GM18867 (cell line): Measurements from ENCODE around the gene SORCS2.

Source experiments
- ATAC-seq: cut with Tn5 transposase; IDR thresholded peaks from one replicate; pipeline ENCODE4 v1.9.1; 2021; ENCODE audit warnings: mild to moderate bottlenecking, moderate library complexity; ENCODE audit not compliant: unreplicated experiment

SORCS2 gene

DNA sequence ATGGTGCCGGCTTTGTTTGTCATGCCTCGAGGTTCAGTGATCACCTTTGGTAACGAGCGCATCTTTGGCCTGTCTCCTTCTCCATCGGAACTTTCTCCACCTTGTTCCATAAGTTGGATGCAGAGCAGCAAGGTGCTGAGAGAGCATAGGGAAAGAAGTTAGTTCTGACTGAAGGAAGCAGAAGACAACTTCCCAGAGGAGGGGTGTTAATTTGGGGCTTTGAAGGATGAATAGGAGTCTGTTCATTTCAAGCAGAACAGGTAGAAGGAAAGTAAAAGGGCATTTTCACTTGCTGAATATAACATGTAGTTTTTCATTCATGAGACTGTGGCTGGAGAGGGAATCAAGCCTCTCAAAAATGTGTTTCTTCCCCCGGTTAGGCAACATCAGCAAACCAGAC, 474.4 kb downstream of the SORCS2 start:
- ATAC-seq: no peak

- no peak for ATAC-seq
These were observed 475.9 kb downstream of the SORCS2 start for GRCh38 chr4:7668271-7668670.

- no peak for ATAC-seq
These were observed 476.5 kb downstream of the SORCS2 start for GRCh38 chr4:7668826-7669225.

DNA sequence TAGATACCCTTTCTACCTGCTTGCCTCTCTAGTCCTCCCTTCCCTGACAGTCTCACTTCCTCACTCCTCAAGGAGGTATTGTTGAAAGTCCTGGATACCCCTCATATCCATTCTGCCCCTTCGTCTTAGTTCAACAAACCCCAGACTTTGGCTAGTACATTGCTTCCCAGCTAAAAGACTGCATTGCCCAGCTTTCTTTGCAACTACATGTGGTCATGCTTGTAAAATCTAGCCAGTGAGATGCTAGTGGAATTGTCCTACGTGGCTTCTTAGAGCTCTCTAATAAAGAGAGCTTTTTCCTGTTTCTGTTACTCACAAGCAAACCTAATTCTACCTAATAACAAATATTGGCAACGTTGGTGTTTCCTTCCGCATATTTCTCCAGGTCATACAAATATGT, 480.3 kb downstream of the SORCS2 start:
- no peak for ATAC-seq

GRCh38 chr4:7673121-7673520, 480.8 kb downstream of the SORCS2 start:
- no peak for ATAC-seq

DNA sequence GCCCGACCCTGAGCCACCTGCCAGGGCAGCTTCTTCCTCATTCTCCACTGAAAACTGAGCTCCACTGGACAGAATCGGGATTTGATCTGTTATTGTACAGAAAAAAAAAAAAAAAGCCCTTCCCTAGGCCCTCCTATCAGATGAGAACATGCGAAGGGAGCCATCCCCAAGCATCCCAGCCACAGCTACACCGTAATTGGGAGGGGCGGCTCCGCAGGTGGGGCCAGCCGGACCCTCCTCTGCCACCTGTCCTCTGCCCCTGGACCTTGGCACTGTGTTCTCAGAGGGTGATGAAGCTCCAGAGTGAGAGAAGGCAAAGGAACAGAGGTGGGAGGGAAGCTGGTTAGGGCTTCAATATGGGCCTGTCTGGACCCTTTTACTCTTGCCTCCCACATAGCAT, 482.4 kb downstream of the SORCS2 start:
- ATAC-seq: no peak

- ATAC-seq: no peak
These were observed 482.8 kb downstream of the SORCS2 start for GRCh38 chr4:7675136-7675535.

DNA sequence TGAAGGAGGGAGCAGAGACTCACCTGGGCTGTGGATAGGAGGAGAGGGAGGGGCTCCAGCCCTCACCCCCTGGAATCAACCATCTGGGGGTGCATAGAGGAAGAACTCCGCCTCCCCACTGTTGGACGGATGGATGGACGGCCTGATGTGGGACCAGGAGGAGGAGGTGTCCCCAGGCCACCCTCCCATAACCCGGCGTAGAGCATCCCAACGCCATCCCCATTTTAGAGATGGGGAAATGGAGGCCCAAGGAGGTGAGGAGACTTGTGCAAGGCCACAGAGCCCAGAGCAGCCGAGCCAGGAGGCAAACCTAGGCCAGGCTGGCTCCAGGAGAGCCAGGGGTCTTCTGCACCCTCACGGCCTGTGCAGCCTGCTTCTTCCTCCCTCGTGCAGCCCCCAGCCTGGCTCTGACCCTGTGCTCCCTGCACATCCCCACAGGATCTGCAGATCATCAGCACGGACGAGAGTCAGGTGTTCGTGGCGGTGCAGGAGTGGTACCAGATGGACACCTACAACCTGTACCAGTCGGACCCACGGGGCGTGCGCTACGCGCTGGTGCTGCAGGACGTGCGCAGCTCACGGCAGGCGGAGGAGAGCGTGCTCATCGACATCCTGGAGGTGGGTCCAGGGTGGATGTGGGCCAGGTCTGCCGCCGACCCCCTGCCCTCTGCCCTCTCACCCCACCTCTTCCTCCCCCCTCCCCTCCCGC, 483.4 kb downstream of the SORCS2 start:
- no peak for ATAC-seq

DNA sequence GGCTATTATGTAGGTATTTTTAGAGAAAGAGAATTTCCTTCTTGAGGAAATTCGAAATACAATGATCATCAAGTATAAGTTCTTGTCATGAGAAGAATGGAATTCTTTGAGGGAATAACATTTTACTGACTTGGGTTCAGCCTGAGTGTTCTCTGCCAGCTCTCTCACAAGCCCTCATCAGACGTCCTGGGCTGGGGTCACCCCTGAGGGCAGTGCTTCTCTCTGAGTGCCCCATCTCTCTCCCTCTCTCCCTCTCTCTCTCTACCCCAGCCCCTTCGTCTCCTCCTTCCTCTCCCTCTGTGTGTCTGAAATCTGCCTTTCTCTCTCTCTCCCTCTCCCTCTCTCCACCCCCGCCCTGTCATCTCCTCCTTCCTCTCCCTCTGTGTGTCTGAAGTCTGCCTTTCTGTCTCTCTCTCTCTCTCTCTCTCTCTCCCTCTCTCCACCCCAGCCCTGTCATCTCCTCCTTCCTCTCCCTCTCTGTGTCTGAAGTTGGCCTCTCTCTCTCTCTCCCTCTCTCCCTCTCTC, 484.1 kb downstream of the SORCS2 start:
- no peak for ATAC-seq

DNA sequence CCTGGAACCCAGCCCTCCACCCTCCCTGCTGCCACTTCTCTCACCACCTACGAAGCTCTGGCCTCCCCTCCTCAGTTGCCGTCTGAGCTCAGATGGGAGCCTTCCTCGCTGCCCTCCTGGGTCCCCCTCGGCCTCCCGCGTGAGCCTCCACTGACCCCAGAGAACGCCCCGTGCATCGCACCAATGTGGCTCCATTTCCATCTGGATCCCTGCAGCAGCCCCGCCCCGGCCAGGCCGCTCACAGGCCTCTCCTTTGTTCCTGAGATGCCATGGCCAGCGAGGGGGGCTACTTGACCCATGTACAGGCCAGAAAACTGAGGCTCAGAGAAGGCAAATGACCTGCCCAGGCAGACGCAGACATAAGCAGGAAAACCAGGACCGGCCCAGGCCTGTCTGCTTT, 484.7 kb downstream of the SORCS2 start:
- ATAC-seq: no peak

GRCh38 chr4:7677799-7678301, 485.5 kb downstream of the SORCS2 start:
- ATAC-seq: no peak

- no peak for ATAC-seq
These were observed 486.0 kb downstream of the SORCS2 start for GRCh38 chr4:7678318-7678852.

GRCh38 chr4:7679406-7680040, 487.2 kb downstream of the SORCS2 start:
- no peak for ATAC-seq

GRCh38 chr4:7680106-7680505, 487.8 kb downstream of the SORCS2 start:
- no peak for ATAC-seq

DNA sequence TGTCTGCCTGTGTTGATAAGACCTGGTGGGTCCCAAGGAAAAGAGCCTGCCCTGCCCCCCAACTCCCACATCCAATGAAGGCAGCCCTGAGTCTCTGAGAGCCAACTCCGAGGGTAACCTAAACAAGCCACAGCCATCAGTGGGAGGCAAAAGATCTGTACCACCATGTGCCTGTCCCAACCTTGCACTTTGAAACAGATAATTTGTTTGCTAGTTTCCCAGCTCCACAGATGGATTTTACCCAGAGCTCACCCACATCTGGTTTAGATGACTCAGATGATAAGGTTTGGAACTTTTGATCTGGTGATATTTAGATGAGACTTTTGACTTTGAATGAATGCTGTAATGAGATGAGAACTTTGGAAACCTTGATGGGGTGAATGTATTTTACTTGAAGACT, 488.4 kb downstream of the SORCS2 start:
- ATAC-seq: no peak

- ATAC-seq: no peak
These were observed 490.9 kb downstream of the SORCS2 start for GRCh38 chr4:7683126-7683703.

GRCh38 chr4:7684294-7684693, 492.0 kb downstream of the SORCS2 start:
- ATAC-seq: no peak

GRCh38 chr4:7686070-7686870, 493.9 kb downstream of the SORCS2 start:
- ATAC-seq: no peak

GRCh38 chr4:7687006-7687405, 494.7 kb downstream of the SORCS2 start:
- no peak for ATAC-seq

GRCh38 chr4:7687796-7688195, 495.5 kb downstream of the SORCS2 start:
- ATAC-seq: no peak
